BLaER1 treated with 17β-estradiol and CSF1 and Interleukin-3, amounts not matched to agents 10 nM and 100 nM (cell line): ENCODE data around the gene MYADML2.
A peak's percentile ranks its signal among the peaks of the same experiment; 100 is the strongest.
"Not testable (repeated sequence)": the region's sequence is repeated elsewhere in the genome, so short reads cannot be mapped to it uniquely, and the experiment has no call there.

Experiments
- H3K27ac ChIP-seq, 11 experiments: shearing (Covaris generic); formaldehyde crosslinking; 2 replicates each; pipeline ENCODE4 v1.8.1; 2022
- H3K27me3 ChIP-seq, 11 experiments: shearing (Covaris generic); formaldehyde crosslinking; 2 replicates each; pipeline ENCODE4 v1.8.1; 2022
- H3K36me3 ChIP-seq, 11 experiments: shearing (Covaris generic); formaldehyde crosslinking; 2 replicates each; pipeline ENCODE4 v1.8.1; 2022
- H3K4me1 ChIP-seq, 10 experiments: shearing (Covaris generic); formaldehyde crosslinking; 2 replicates each; pipeline ENCODE4 v1.8.1; 2022
- H3K4me2 ChIP-seq, 11 experiments: shearing (Covaris generic); formaldehyde crosslinking; 2 replicates each; pipeline ENCODE4 v1.8.1; 2022
- H3K4me3 ChIP-seq, 10 experiments: shearing (Covaris generic); formaldehyde crosslinking; 2 replicates each; pipeline ENCODE4 v1.8.1; 2022
- H3K9ac ChIP-seq, 11 experiments: shearing (Covaris generic); formaldehyde crosslinking; 2 replicates each; pipeline ENCODE4 v1.8.1; 2022
- H3K9me3 ChIP-seq, 11 experiments: shearing (Covaris generic); formaldehyde crosslinking; replicated peaks in 1 of 11; 2 replicates each; pipeline ENCODE4 v1.8.1; 2022
- H4K20me1 ChIP-seq, 11 experiments: shearing (Covaris generic); formaldehyde crosslinking; 2 replicates each; pipeline ENCODE4 v1.8.1; 2022
- Cebpa-rat ChIP-seq, 11 experiments: shearing (Covaris generic); IDR thresholded peaks; 2 replicates each; pipeline ENCODE4 v1.8.1; 2022

MYADML2 gene

GRCh38 chr17:81991684-81992305, 44.8 kb upstream of the MYADML2 start:
- Histone ChIP-seq H3K4me3 (no peak overlapping the region), H3K36me3 (peaks cover 0 to 57% (median 16%) of the 10 kb centered on the region in 11 experiments; a peak in 16 of 22 replicates), H3K27me3 (peaks cover 0 to 6% (median 0%) of the 10 kb centered on the region in 11 experiments; a peak in 1 of 22 replicates), H3K4me2 (peak overlapping the region in 3 of 11 experiments; percentile 0 to 24 (median 15); a peak in 4 of 22 replicates), H3K9ac (no peak overlapping the region; a peak in 1 of 22 replicates), H3K4me1 (peaks cover 0 to 38% (median 19%) of the 10 kb centered on the region in 10 experiments; a peak in 11 of 20 replicates), H3K27ac (no peak overlapping the region), H4K20me1 (peaks cover 29 to 96% (median 72%) of the 10 kb centered on the region in 11 experiments; a peak in 20 of 22 replicates), H3K9me3 (peaks cover 0 to 13% (median 5%) of the 10 kb centered on the region in 11 experiments; a peak in 8 of 22 replicates)
- TF ChIP-seq Cebpa-rat (IDR thresholded peaks at IDR 0.05): no peak

- H3K27ac ChIP-seq: no peak overlapping the region
- H3K4me2 ChIP-seq: peak overlapping the region in 3 of 11 experiments; percentile 0 to 24 (median 15); a peak in 3 of 22 replicates
Observed at GRCh38 chr17:81990836-81991683, 44.0 kb upstream of the MYADML2 start.

GRCh38 chr17:81987161-81987770, 40.2 kb upstream of the MYADML2 start:
- no peak overlapping the region for H3K9ac ChIP-seq
- peaks cover 0 to 13% (median 5%) of the 10 kb centered on the region in 11 experiments; a peak in 8 of 22 replicates for H3K9me3 ChIP-seq
- no peak for TF ChIP-seq Cebpa-rat (IDR thresholded peaks at IDR 0.05)
- peaks cover 21 to 72% (median 47%) of the 10 kb centered on the region in 11 experiments for H3K36me3 ChIP-seq
- peaks cover 9 to 43% (median 26%) of the 10 kb centered on the region in 10 experiments; a peak in 19 of 20 replicates for H3K4me1 ChIP-seq
- H3K4me2 ChIP-seq: peak overlapping the region in 4 of 11 experiments; percentile 2 to 14 (median 7); a peak in 2 of 22 replicates
- H3K4me3 ChIP-seq: no peak overlapping the region
- H3K27me3 ChIP-seq: peaks cover 3 to 12% (median 10%) of the 10 kb centered on the region in 11 experiments
- no peak overlapping the region for H3K27ac ChIP-seq
- H4K20me1 ChIP-seq: peaks cover 20 to 96% (median 64%) of the 10 kb centered on the region in 11 experiments; a peak in 21 of 22 replicates

More at GRCh38 chr17:81990836-81991683, 44.0 kb upstream of the MYADML2 start:
- peaks cover 0 to 6% (median 0%) of the 10 kb centered on the region in 11 experiments; a peak in 1 of 22 replicates for H3K27me3 ChIP-seq
- peaks cover 0 to 40% (median 19%) of the 10 kb centered on the region in 10 experiments; a peak in 11 of 20 replicates for H3K4me1 ChIP-seq
- H3K36me3 ChIP-seq: peaks cover under 1 to 58% (median 22%) of the 10 kb centered on the region in 11 experiments; a peak in 16 of 22 replicates
- H3K9ac ChIP-seq: no peak overlapping the region; a peak in 1 of 22 replicates
- no peak for TF ChIP-seq Cebpa-rat (IDR thresholded peaks at IDR 0.05)
- no peak overlapping the region for H3K4me3 ChIP-seq
- peaks cover 0 to 13% (median 5%) of the 10 kb centered on the region in 11 experiments; a peak in 8 of 22 replicates for H3K9me3 ChIP-seq
- peaks cover 36 to 99% (median 80%) of the 10 kb centered on the region in 11 experiments; a peak in 20 of 22 replicates for H4K20me1 ChIP-seq

- Histone ChIP-seq H3K9ac (no peak overlapping the region), H4K20me1 (peaks cover 13 to 96% (median 64%) of the 10 kb centered on the region in 11 experiments; a peak in 21 of 22 replicates), H3K4me2 (no peak overlapping the region), H3K4me1 (peaks cover 11 to 43% (median 28%) of the 10 kb centered on the region in 10 experiments), H3K27ac (no peak overlapping the region), H3K9me3 (peaks cover 0 to 13% (median 5%) of the 10 kb centered on the region in 11 experiments; a peak in 8 of 22 replicates), H3K4me3 (no peak overlapping the region), H3K36me3 (peaks cover 21 to 72% (median 47%) of the 10 kb centered on the region in 11 experiments), H3K27me3 (peaks cover 9 to 19% (median 17%) of the 10 kb centered on the region in 11 experiments)
- TF ChIP-seq Cebpa-rat (IDR thresholded peaks at IDR 0.05): no peak
Observed at GRCh38 chr17:81986606-81987005, 39.6 kb upstream of the MYADML2 start.

- H3K4me3 ChIP-seq: no peak overlapping the region
- H4K20me1 ChIP-seq: peaks cover 7 to 96% (median 64%) of the 10 kb centered on the region in 11 experiments; a peak in 20 of 22 replicates
- H3K9ac ChIP-seq: no peak overlapping the region
- H3K9me3 ChIP-seq: peaks cover 0 to 2% (median 0%) of the 10 kb centered on the region in 11 experiments; a peak in 3 of 22 replicates
- no peak overlapping the region for H3K4me2 ChIP-seq
- H3K27ac ChIP-seq: no peak overlapping the region
- no peak for TF ChIP-seq Cebpa-rat (IDR thresholded peaks at IDR 0.05)
- H3K36me3 ChIP-seq: peaks cover 21 to 59% (median 36%) of the 10 kb centered on the region in 11 experiments
- peaks cover 25 to 35% (median 31%) of the 10 kb centered on the region in 11 experiments for H3K27me3 ChIP-seq
- H3K4me1 ChIP-seq: peaks cover 28 to 56% (median 44%) of the 10 kb centered on the region in 10 experiments
Observed at GRCh38 chr17:81984773-81985410, 37.9 kb upstream of the MYADML2 start.

- Histone ChIP-seq H3K27ac (no peak overlapping the region), H3K9ac (no peak overlapping the region), H3K4me2 (peak overlapping the region; percentile 14 to 87 (median 52); a peak in 20 of 22 replicates), H3K4me1 (peaks cover 33 to 67% (median 53%) of the 10 kb centered on the region in 10 experiments), H3K9me3 (no peaks in the 10 kb centered on the region), H3K27me3 (peaks cover 29 to 46% (median 42%) of the 10 kb centered on the region in 11 experiments), H3K36me3 (peaks cover 28 to 61% (median 44%) of the 10 kb centered on the region in 11 experiments), H4K20me1 (peaks cover 7 to 96% (median 70%) of the 10 kb centered on the region in 11 experiments; a peak in 20 of 22 replicates), H3K4me3 (no peak overlapping the region)
- no peak for TF ChIP-seq Cebpa-rat (IDR thresholded peaks at IDR 0.05)
Observed at GRCh38 chr17:81983639-81984373, 36.8 kb upstream of the MYADML2 start.

GRCh38 chr17:81983011-81983638, 36.1 kb upstream of the MYADML2 start:
- Histone ChIP-seq H3K27ac (no peak overlapping the region), H3K4me1 (peaks cover 39 to 67% (median 59%) of the 10 kb centered on the region in 10 experiments), H3K9ac (no peak overlapping the region), H4K20me1 (peaks cover 7 to 96% (median 71%) of the 10 kb centered on the region in 11 experiments; a peak in 20 of 22 replicates), H3K4me3 (no peak overlapping the region), H3K27me3 (peaks cover 34 to 52% (median 49%) of the 10 kb centered on the region in 11 experiments), H3K4me2 (peak overlapping the region; percentile 14 to 87 (median 53); a peak in 19 of 22 replicates), H3K36me3 (peaks cover 28 to 61% (median 44%) of the 10 kb centered on the region in 11 experiments), H3K9me3 (no peaks in the 10 kb centered on the region)
- no peak for TF ChIP-seq Cebpa-rat (IDR thresholded peaks at IDR 0.05)

GRCh38 chr17:81981511-81981910, 34.5 kb upstream of the MYADML2 start:
- H4K20me1 ChIP-seq: peaks cover 1 to 82% (median 62%) of the 10 kb centered on the region in 11 experiments; a peak in 20 of 22 replicates
- H3K36me3 ChIP-seq: peaks cover 27 to 50% (median 38%) of the 10 kb centered on the region in 11 experiments
- not testable (repeated sequence) for H3K9me3 ChIP-seq, H3K4me3 ChIP-seq, H3K27ac ChIP-seq
- H3K9ac ChIP-seq: peak overlapping the region in 2 of 11 experiments; percentile 17 to 38; a peak in 2 of 22 replicates
- H3K4me1 ChIP-seq: peaks cover 45 to 71% (median 66%) of the 10 kb centered on the region in 10 experiments
- H3K4me2 ChIP-seq: peak overlapping the region; percentile 50 to 98 (median 79)
- peaks cover 34 to 55% (median 49%) of the 10 kb centered on the region in 11 experiments for H3K27me3 ChIP-seq
